Umbilical cord (tissue), 2 donors: Measurements from ENCODE around the gene SFXN3. TPM values are rescaled to one million over a fixed set of nuclear protein-coding genes. Genes with fewer than 3 reads are reported as not detected.

Source experiments
- DNase-seq: peaks from one replicate; pipeline ENCODE4 v3.0.0-alpha.2; 2015; ENCODE audit warnings: low spot score
- total RNA-seq: library from RNA; depleted of rRNA; stranded (reverse); fragments of >200 nt; gene quantifications from one replicate; pipeline ENCODE4 v1.2.3, GENCODE V29; 2014; ENCODE audit warnings: low replicate concordance; ENCODE audit not compliant: insufficient read depth

The SFXN3 gene
- total RNA-seq, 1 donor from 2014 or later = 18.1 TPM

- no peak for DNase-seq
These were observed 41.9 kb downstream of the SFXN3 start for GRCh38 chr10:101072923-101073322.

- no peak for DNase-seq
These were observed 42.6 kb downstream of the SFXN3 start for GRCh38 chr10:101073631-101074030.

- no peak for DNase-seq
These were observed 44.7 kb downstream of the SFXN3 start for GRCh38 chr10:101075775-101076174.

- no peak for DNase-seq
These were observed 45.6 kb downstream of the SFXN3 start for GRCh38 chr10:101076630-101077029.

GRCh38 chr10:101079874-101080273 is 48.8 kb downstream of the SFXN3 start:
- DNase-seq = no peak

- DNase-seq = peak; percentile 26
These were observed 50.2 kb downstream of the SFXN3 start for GRCh38 chr10:101080933-101081931.

- no peak for DNase-seq
These were observed 54.8 kb downstream of the SFXN3 start for GRCh38 chr10:101085846-101086245.

- no peak for DNase-seq
These were observed 56.3 kb downstream of the SFXN3 start for GRCh38 chr10:101087376-101087775.

GRCh38 chr10:101087965-101088364 is 56.9 kb downstream of the SFXN3 start:
- DNase-seq = no peak

GRCh38 chr10:101089520-101090299 is 58.7 kb downstream of the SFXN3 start:
- no peak for DNase-seq

- no peak for DNase-seq
These were observed 59.6 kb downstream of the SFXN3 start for GRCh38 chr10:101090597-101090996.

Other genes with a start within 250 kb of the SFXN3 start
- 59.7 TPM for gene SLF2, start 118.3 kb upstream of the SFXN3 start, total RNA-seq
- 0.24 TPM for gene SEMA4G, start 61.7 kb upstream of the SFXN3 start, total RNA-seq
- gene MRPL43, start 43.7 kb upstream of the SFXN3 start, total RNA-seq = 73.7 TPM
- 8.7 TPM for gene TWNK, start 43.7 kb upstream of the SFXN3 start, total RNA-seq
- gene LZTS2, start 31.4 kb upstream of the SFXN3 start, total RNA-seq = 37.6 TPM
- 0.48 TPM for gene PDZD7, start 105 bp upstream of the SFXN3 start, total RNA-seq
- gene KAZALD1, start 30.8 kb downstream of the SFXN3 start, total RNA-seq = 11.8 TPM
- 3.4 TPM for gene TLX1, start 100.1 kb downstream of the SFXN3 start, total RNA-seq
- 0.24 TPM for gene LBX1, start 198.2 kb downstream of the SFXN3 start, total RNA-seq